H9 (cell line): ENCODE data around the gene RAD51D. TPM values are rescaled to one million over a fixed set of nuclear protein-coding genes. Genes with fewer than 3 reads are reported as not detected.

Source experiments
- DNase-seq: peaks from one replicate; pipeline ENCODE4 v3.0.0-alpha.2; 2017
- H2AFZ ChIP-seq: one replicate; pipeline ENCODE4 v1.6.1; 2013; ENCODE audit warnings: mild to moderate bottlenecking, low read length, control low read depth, moderate library complexity
- H2AK5ac ChIP-seq: 2 replicates; pipeline ENCODE4 v1.6.1; 2013; ENCODE audit warnings: low read length, control low read depth, mixed read lengths; ENCODE audit not compliant: insufficient read length
- H2BK120ac ChIP-seq: one replicate; pipeline ENCODE4 v1.6.1; 2013; ENCODE audit warnings: low read depth, mild to moderate bottlenecking, low read length, control low read depth, inconsistent platforms; ENCODE audit not compliant: poor library complexity, severe bottlenecking
- H2BK12ac ChIP-seq: 2 replicates; pipeline ENCODE4 v1.6.1; 2013; ENCODE audit warnings: low read length, control low read depth, mixed read lengths, low read depth; ENCODE audit not compliant: insufficient read length
- H2BK15ac ChIP-seq: 2 replicates; pipeline ENCODE4 v1.6.1; 2013; ENCODE audit warnings: low read depth, low read length, control low read depth
- H2BK20ac ChIP-seq: one replicate; pipeline ENCODE4 v1.6.1; 2013; ENCODE audit warnings: low read depth, mild to moderate bottlenecking, low read length, control low read depth, inconsistent platforms; ENCODE audit not compliant: poor library complexity, severe bottlenecking
- H2BK5ac ChIP-seq: 2 replicates; pipeline ENCODE4 v1.6.1; 2013; ENCODE audit warnings: low read length, control low read depth, mixed read lengths; ENCODE audit not compliant: insufficient read length
- H3K14ac ChIP-seq: 2 replicates; pipeline ENCODE4 v1.6.1; 2013; ENCODE audit warnings: low read length, control low read depth; ENCODE audit not compliant: insufficient read depth
- H3K18ac ChIP-seq: 2 replicates; pipeline ENCODE4 v1.6.1; 2013; ENCODE audit warnings: low read depth, mild to moderate bottlenecking, mixed read lengths, low read length, control low read depth; ENCODE audit not compliant: insufficient read length
- H3K23ac ChIP-seq: 2 replicates; pipeline ENCODE4 v1.6.1; 2013; ENCODE audit warnings: low read length, control low read depth, mixed read lengths, low read depth; ENCODE audit not compliant: insufficient read length
- H3K23me2 ChIP-seq: 2 replicates; pipeline ENCODE4 v1.6.1; 2013; ENCODE audit warnings: low read depth, mild to moderate bottlenecking, mixed read lengths, low read length, control low read depth; ENCODE audit not compliant: insufficient read length, poor library complexity, severe bottlenecking
- H3K27ac ChIP-seq: 2 replicates; pipeline ENCODE4 v1.5.1; 2013; ENCODE audit warnings: low read length, control low read depth, mixed read lengths, low read depth; ENCODE audit not compliant: insufficient read length
- H3K27me3 ChIP-seq: 2 replicates; pipeline ENCODE4 v1.6.1; 2013; ENCODE audit warnings: low read length, control low read depth, inconsistent platforms; ENCODE audit not compliant: insufficient read depth
- H3K4ac ChIP-seq: 2 replicates; pipeline ENCODE4 v1.6.1; 2013; ENCODE audit warnings: low read depth, mild to moderate bottlenecking, control low read depth, inconsistent platforms, low read length, moderate library complexity
- H3K4me1 ChIP-seq: 2 replicates; pipeline ENCODE4 v1.6.1; 2013; ENCODE audit warnings: low read length, control low read depth, inconsistent platforms; ENCODE audit not compliant: insufficient read depth
- H3K4me2 ChIP-seq: 2 replicates; pipeline ENCODE4 v1.6.1; 2013; ENCODE audit warnings: low read length, control low read depth, mixed read lengths; ENCODE audit not compliant: insufficient read length, insufficient read depth
- H3K56ac ChIP-seq: 2 replicates; pipeline ENCODE4 v1.6.1; 2013; ENCODE audit warnings: low read depth, mild to moderate bottlenecking, mixed read lengths, low read length, control low read depth; ENCODE audit not compliant: insufficient read length
- H3K79me1 ChIP-seq: 2 replicates; pipeline ENCODE4 v1.6.1; 2013; ENCODE audit warnings: low read depth, mild to moderate bottlenecking, moderate library complexity, low read length, control low read depth, inconsistent platforms; ENCODE audit not compliant: insufficient read depth, poor library complexity, severe bottlenecking
- H3K79me2 ChIP-seq: 2 replicates; pipeline ENCODE4 v1.6.1; 2013; ENCODE audit warnings: low read length, control low read depth, inconsistent platforms; ENCODE audit not compliant: insufficient read depth
- H3K9ac ChIP-seq: 2 replicates; pipeline ENCODE4 v1.6.1; 2013; ENCODE audit warnings: low read length, control low read depth, mixed read lengths; ENCODE audit not compliant: insufficient read length; ENCODE audit errors: extremely low read depth
- H3K9me3 ChIP-seq: one replicate; pipeline ENCODE4 v1.6.1; 2013; ENCODE audit warnings: low read depth, low read length, inconsistent platforms; ENCODE audit not compliant: control insufficient read depth
- H3T11ph ChIP-seq: one replicate; pipeline ENCODE4 v1.6.1; 2013; ENCODE audit warnings: mild to moderate bottlenecking, low read length, control low read depth, inconsistent platforms
- H4K20me1 ChIP-seq: one replicate; pipeline ENCODE4 v1.6.1; 2013; ENCODE audit not compliant: control insufficient read depth, insufficient read length, insufficient read depth
- H4K5ac ChIP-seq: 2 replicates; pipeline ENCODE4 v1.6.1; 2013; ENCODE audit warnings: low read depth, mild to moderate bottlenecking, mixed read lengths, low read length, control low read depth; ENCODE audit not compliant: insufficient read length
- H4K8ac ChIP-seq: replicated peaks from 2 replicates; pipeline ENCODE4 v1.6.1; 2013; ENCODE audit warnings: low read length, control low read depth, mixed read lengths, low read depth; ENCODE audit not compliant: insufficient read length
- H4K91ac ChIP-seq: 2 replicates; pipeline ENCODE4 v1.6.1; 2013; ENCODE audit warnings: low read depth, mild to moderate bottlenecking, moderate library complexity, mixed read lengths, low read length, control low read depth; ENCODE audit not compliant: insufficient read length
- H3K27ac Mint-ChIP-seq, 3 experiments: 2 replicates in 2 of 3; 3 replicates in 1 of 3; pipeline ENCODE4 v1.8.0; 2020 to 2021; ENCODE audit warnings: mixed read lengths in 3 of 3, mild to moderate bottlenecking in 1 of 3, moderate library complexity in 1 of 3
- H3K27me3 Mint-ChIP-seq: 2 replicates; pipeline ENCODE4 v1.8.0; 2021; ENCODE audit warnings: low read depth, mild to moderate bottlenecking, moderate library complexity, mixed read lengths
- H3K36me3 Mint-ChIP-seq, 3 experiments: 2 replicates in 2 of 3; 3 replicates in 1 of 3; pipeline ENCODE4 v1.8.0; 2020 to 2021; ENCODE audit warnings: low read depth in 3 of 3, mixed read lengths in 3 of 3; ENCODE audit not compliant: insufficient read depth in 1 of 3
- H3K4me1 Mint-ChIP-seq, 2 experiments: 2 replicates each; pipeline ENCODE4 v1.8.0; 2020; ENCODE audit warnings: mixed read lengths in 2 of 2
- H3K4me3 Mint-ChIP-seq, 2 experiments: 2 replicates in 1 of 2; 3 replicates in 1 of 2; pipeline ENCODE4 v1.8.0; 2020 to 2021; ENCODE audit warnings: mild to moderate bottlenecking in 2 of 2, mixed read lengths in 2 of 2, moderate library complexity in 1 of 2
- H3K9me3 Mint-ChIP-seq, 2 experiments: 2 replicates in 1 of 2; 3 replicates in 1 of 2; pipeline ENCODE4 v1.8.0; 2020; ENCODE audit warnings: mild to moderate bottlenecking in 2 of 2, mixed read lengths in 2 of 2, moderate library complexity in 1 of 2
- CTCF ChIP-seq: fragments of 200-600 bp; sonication (generic); conservative IDR thresholded peaks from 3 replicates; pipeline ENCODE4 v1.8.0; 2021; ENCODE audit warnings: antibody characterized with exemption, mild to moderate bottlenecking
- WGBS: extraction: QIAGEN DNeasy Blood & Tissue Kit; methylation state at CpG from one replicate; pipeline ENCODE4 v1.1.7; 2013; ENCODE audit warnings: missing lambda C conversion rate, low lambda C conversion rate, mixed read lengths; ENCODE audit not compliant: insufficient read length; ENCODE audit errors: extremely low coverage; 5-methylcytosine and 5-hydroxymethylcytosine counted together
- total RNA-seq: library from RNA; stranded (reverse); gene quantifications from 2 replicates; pipeline ENCODE4 v1.2.1, GENCODE V29; 2021

Gene RAD51D
- total RNA-seq, 1 experiment from 2014 or later, result 15.8 TPM

DNA sequence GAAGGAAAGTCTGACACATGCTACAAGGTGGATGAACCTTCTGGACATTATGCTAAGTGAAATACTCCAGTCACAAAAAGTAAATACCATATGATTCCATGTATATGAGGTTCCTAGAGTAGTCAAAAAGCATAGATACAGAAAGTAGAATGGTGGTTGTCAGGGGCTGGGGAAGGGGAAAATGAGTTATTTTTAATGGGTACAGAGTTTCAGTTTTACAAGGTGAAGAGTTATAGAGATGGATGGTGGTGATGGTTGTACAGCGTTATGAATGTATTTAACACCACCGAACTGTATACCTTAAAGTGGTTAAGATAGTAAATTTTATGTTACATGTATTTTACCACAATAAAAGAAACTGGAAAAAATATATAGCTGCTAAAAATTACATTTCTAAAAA, 17.9 kb downstream of the RAD51D start:
- Mint-ChIP-seq H3K4me3 (no peak overlapping the region), H3K9me3 (no peaks in the 10 kb centered on the region), H3K4me1 (no peaks in the 10 kb centered on the region), H3K27me3 (no peaks in the 10 kb centered on the region), H3K27ac (no peak overlapping the region), H3K36me3 (peaks cover 2 to 51% (median 47%) of the 10 kb centered on the region in 3 experiments; a peak in 6 of 7 replicates)
- Histone ChIP-seq H4K91ac (no peak overlapping the region), H2BK20ac (no peak overlapping the region), H3K9ac (no peak overlapping the region), H3K18ac (no peak overlapping the region), H3K23ac (no peak overlapping the region), H3T11ph (no peak overlapping the region), H3K56ac (no peak overlapping the region), H3K79me1 (no peaks in the 10 kb centered on the region), H4K20me1 (no peaks in the 10 kb centered on the region), H3K14ac (no peak overlapping the region), H3K4ac (no peak overlapping the region), H2BK15ac (no peak overlapping the region), H4K5ac (no peak overlapping the region), H3K4me1 (no peaks in the 10 kb centered on the region), H2BK12ac (no peak overlapping the region), H3K27ac (no peak overlapping the region), H3K27me3 (no peaks in the 10 kb centered on the region), H2BK120ac (no peak overlapping the region), H2AK5ac (no peak overlapping the region), H3K23me2 (no peaks in the 10 kb centered on the region), H4K8ac (no peak overlapping the region), H2BK5ac (no peak overlapping the region), H2AFZ (no peak overlapping the region), H3K9me3 (no peaks in the 10 kb centered on the region), H3K79me2 (no peaks in the 10 kb centered on the region), H3K4me2 (no peak overlapping the region)
- WGBS, result no CpG with 5 or more reads among the region's 2 CpGs
- TF ChIP-seq CTCF, result no peak
- no peak for DNase-seq
